Measurements from ENCODE around the gene PPP4R3A. TPM values are rescaled to one million over a fixed set of nuclear protein-coding genes. Genes with fewer than 3 reads are reported as not detected.
"Not testable (repeated sequence)": the region's sequence is repeated elsewhere in the genome, so short reads cannot be mapped to it uniquely, and the experiment has no call there.

Gene PPP4R3A
- polyA plus RNA-seq, 1 donor (not counting 4 experiments of a cell fraction or from before 2014, with no cell fraction given) = 53.8 TPM

GRCh38 chr14:91536327-91536726, 26.2 kb upstream of the PPP4R3A start:
- dilution Hi-C loops (cut with MboI; ENCODE audit: extremely low pct_ligation_motif_present, low sequenced_read_pairs) = no loop called here
- no peak for TF ChIP-seq EZH2 (IDR thresholded peaks at IDR 0.05; ENCODE audit: low read length)
- Histone ChIP-seq H3K4me1 (ENCODE audit: control insufficient read depth, extremely low read depth, insufficient read depth, low read length) (no peaks in the 10 kb centered on the region), H4K20me1 (ENCODE audit: control insufficient read depth, extremely low read depth, insufficient read depth, low read length) (no peaks in the 10 kb centered on the region), H3K9ac (ENCODE audit: control insufficient read depth, extremely low read depth, insufficient read depth, low read length) (no peak overlapping the region), H3K79me2 (ENCODE audit: control insufficient read depth, insufficient read depth, low read length) (no peaks in the 10 kb centered on the region), H3K4me2 (ENCODE audit: control insufficient read depth, extremely low read depth, insufficient read depth, low read depth, low read length) (no peak overlapping the region), H2AFZ (ENCODE audit: control insufficient read depth, low read length) (no peak overlapping the region), H3K27ac (ENCODE audit: control insufficient read depth, insufficient read depth, low read length) (no peak overlapping the region), H3K36me3 (ENCODE audit: control insufficient read depth in 2 of 2, extremely low read depth in 1 of 2, insufficient read depth in 2 of 2, low read length in 2 of 2) (no peaks in the 10 kb centered on the region), H3K4me3 (ENCODE audit: control insufficient read depth in 2 of 3, extremely low read depth in 1 of 3, insufficient read depth in 2 of 3, low read depth in 1 of 3, low read length in 3 of 3) (no peak overlapping the region), H3K9me3 (ENCODE audit: control insufficient read depth, low read depth, low read length) (no peaks in the 10 kb centered on the region), H3K9me1 (ENCODE audit: control insufficient read depth, extremely low read depth, insufficient read depth, low read length) (no peaks in the 10 kb centered on the region), H3K27me3 (ENCODE audit: control insufficient read depth, extremely low read depth, insufficient read depth, low read length) (no peaks in the 10 kb centered on the region)
- FAIRE-seq (no peak), DNase-seq (ENCODE audit: low read depth, low spot score) (no peak)

- H3K36me3 ChIP-seq (ENCODE audit: control insufficient read depth in 2 of 2, extremely low read depth in 1 of 2, insufficient read depth in 2 of 2, low read length in 2 of 2); H4K20me1 ChIP-seq (ENCODE audit: control insufficient read depth, extremely low read depth, insufficient read depth, low read length); H3K4me2 ChIP-seq (ENCODE audit: control insufficient read depth, extremely low read depth, insufficient read depth, low read depth, low read length); H3K27ac ChIP-seq (ENCODE audit: control insufficient read depth, insufficient read depth, low read length); H2AFZ ChIP-seq (ENCODE audit: control insufficient read depth, low read length); dilution Hi-C loops (cut with MboI; ENCODE audit: extremely low pct_ligation_motif_present, low sequenced_read_pairs); H3K9me1 ChIP-seq (ENCODE audit: control insufficient read depth, extremely low read depth, insufficient read depth, low read length); H3K27me3 ChIP-seq (ENCODE audit: control insufficient read depth, extremely low read depth, insufficient read depth, low read length); H3K4me3 ChIP-seq (ENCODE audit: control insufficient read depth in 2 of 3, extremely low read depth in 1 of 3, insufficient read depth in 2 of 3, low read depth in 1 of 3, low read length in 3 of 3); DNase-seq (ENCODE audit: low read depth, low spot score); H3K4me1 ChIP-seq (ENCODE audit: control insufficient read depth, extremely low read depth, insufficient read depth, low read length); FAIRE-seq; H3K79me2 ChIP-seq (ENCODE audit: control insufficient read depth, insufficient read depth, low read length); H3K9me3 ChIP-seq (ENCODE audit: control insufficient read depth, low read depth, low read length); H3K9ac ChIP-seq (ENCODE audit: control insufficient read depth, extremely low read depth, insufficient read depth, low read length): not testable (repeated sequence)
Observed at GRCh38 chr14:91534059-91534458, 23.9 kb upstream of the PPP4R3A start.

GRCh38 chr14:91533623-91534022, 23.5 kb upstream of the PPP4R3A start:
- no peak for DNase-seq (ENCODE audit: low read depth, low spot score)
- Histone ChIP-seq H3K9ac (ENCODE audit: control insufficient read depth, extremely low read depth, insufficient read depth, low read length) (no peak overlapping the region), H2AFZ (ENCODE audit: control insufficient read depth, low read length) (no peak overlapping the region), H3K4me1 (ENCODE audit: control insufficient read depth, extremely low read depth, insufficient read depth, low read length) (no peaks in the 10 kb centered on the region), H4K20me1 (ENCODE audit: control insufficient read depth, extremely low read depth, insufficient read depth, low read length) (no peaks in the 10 kb centered on the region), H3K9me1 (ENCODE audit: control insufficient read depth, extremely low read depth, insufficient read depth, low read length) (no peaks in the 10 kb centered on the region), H3K79me2 (ENCODE audit: control insufficient read depth, insufficient read depth, low read length) (no peaks in the 10 kb centered on the region), H3K9me3 (ENCODE audit: control insufficient read depth, low read depth, low read length) (no peaks in the 10 kb centered on the region), H3K36me3 (ENCODE audit: control insufficient read depth in 2 of 2, extremely low read depth in 1 of 2, insufficient read depth in 2 of 2, low read length in 2 of 2) (no peaks in the 10 kb centered on the region), H3K27ac (ENCODE audit: control insufficient read depth, insufficient read depth, low read length) (no peak overlapping the region), H3K27me3 (ENCODE audit: control insufficient read depth, extremely low read depth, insufficient read depth, low read length) (no peaks in the 10 kb centered on the region), H3K4me3 (ENCODE audit: control insufficient read depth in 2 of 3, extremely low read depth in 1 of 3, insufficient read depth in 2 of 3, low read depth in 1 of 3, low read length in 3 of 3) (no peak overlapping the region), H3K4me2 (ENCODE audit: control insufficient read depth, extremely low read depth, insufficient read depth, low read depth, low read length) (no peak overlapping the region)
- TF ChIP-seq EZH2 (IDR thresholded peaks at IDR 0.05; ENCODE audit: low read length) = no peak
- no peak for TF ChIP-seq CTCF (optimal IDR thresholded peaks at IDR 0.05 in 1 of 3, IDR thresholded peaks at IDR 0.05 in 1 of 3, conservative IDR thresholded peaks at IDR 0.05 in 1 of 3; ENCODE audit: extremely low read depth in 1 of 3, insufficient read depth in 2 of 3, low read length in 3 of 3)
- FAIRE-seq = no peak
- dilution Hi-C loops (cut with MboI; ENCODE audit: extremely low pct_ligation_motif_present, low sequenced_read_pairs) = no loop called here

Data from keratinocyte (primary cell).